ENCODE results near the gene IPO5. TPM values are rescaled to one million over a fixed set of nuclear protein-coding genes. Genes with fewer than 3 reads are reported as not detected.

IPO5 gene
- total RNA-seq, 4 donors from 2014 or later = 34.0 to 134 (median 78.6) TPM

GRCh38 chr13:98069985-98070384 is 116.5 kb downstream of the IPO5 start:
- no peak for TF ChIP-seq CTCF (IDR thresholded peaks at IDR 0.05)
- TF ChIP-seq POLR2A (IDR thresholded peaks at IDR 0.05) = no peak
- no peak for DNase-seq
- Histone ChIP-seq H3K9me3 (no peaks in the 10 kb centered on the region), H3K36me3 (no peaks in the 10 kb centered on the region), H3K27ac (no peak overlapping the region), H3K27me3 (peaks cover 0 to 21% (median 0%) of the 10 kb centered on the region in 4 donors), H3K4me1 (no peaks in the 10 kb centered on the region), H3K4me3 (no peak overlapping the region)
- 82 to 89% methylated on average over 1 of the region's 1 CpG for WGBS, 2 donors
- intact Hi-C loops (cut with DNase I) = no loop called here

GRCh38 chr13:98071316-98071715 is 117.8 kb downstream of the IPO5 start:
- TF ChIP-seq POLR2A (IDR thresholded peaks at IDR 0.05) (no peak), CTCF (IDR thresholded peaks at IDR 0.05) (no peak)
- WGBS, 2 donors = 80 to 95% methylated on average over 1 of the region's 1 CpG
- H3K27me3 ChIP-seq = peaks cover 0 to 14% (median 0%) of the 10 kb centered on the region in 4 donors
- H3K9me3 ChIP-seq = no peaks in the 10 kb centered on the region
- no peak overlapping the region for H3K4me3 ChIP-seq
- intact Hi-C loops (cut with DNase I) = no loop called here
- no peak for DNase-seq
- no peaks in the 10 kb centered on the region for H3K36me3 ChIP-seq
- H3K4me1 ChIP-seq = no peaks in the 10 kb centered on the region
- H3K27ac ChIP-seq = no peak overlapping the region

GRCh38 chr13:98072476-98072875 is 119.0 kb downstream of the IPO5 start:
- no peak for DNase-seq
- Histone ChIP-seq H3K27me3 (peaks cover 0 to 12% (median 0%) of the 10 kb centered on the region in 4 donors), H3K9me3 (no peaks in the 10 kb centered on the region), H3K4me3 (no peak overlapping the region), H3K27ac (no peak overlapping the region), H3K4me1 (no peaks in the 10 kb centered on the region), H3K36me3 (no peaks in the 10 kb centered on the region)
- intact Hi-C loops (cut with DNase I) = no loop called here
- TF ChIP-seq CTCF (IDR thresholded peaks at IDR 0.05) (no peak), POLR2A (IDR thresholded peaks at IDR 0.05) (no peak)
- 49 to 74% methylated on average over 2 of the region's 2 CpGs for WGBS, 2 donors

Small RNA genes lying within 50 kb of the gene (small RNA-seq; reads per million reads assigned to genes)
- 0 reads per million in 4 donors for gene FTLP8

Other genes starting within 250 kb of the IPO5 start
- gene FARP1, start 189.4 kb downstream of the IPO5 start, total RNA-seq = 10 to 100 TPM in 1 of 4 donors, 1 to 10 TPM in 3; 1.5 to 10.3 (median 6.4) TPM
- not detected for gene RNF113B, start 223.6 kb downstream of the IPO5 start, total RNA-seq